Uterus (tissue), 4 donors: ENCODE data around the gene KCNA10. TPM values are rescaled to one million over a fixed set of nuclear protein-coding genes. Genes with fewer than 3 reads are reported as not detected.

ENCODE experiments used
- DNase-seq, 2 donors: peaks; one replicate each; pipeline ENCODE4 v3.0.0-alpha.2; 2019 to 2020
- H3K27ac ChIP-seq, 2 donors: fragments of 200-600 bp; sonication (generic); 1 replicate in 1 of 2; 2 replicates in 1 of 2; pipeline ENCODE4 v1.5.1; 2016 to 2018
- H3K27me3 ChIP-seq, 2 donors: fragments of 200-600 bp; sonication (generic); one replicate each; pipeline ENCODE4 v1.5.1; 2018 to 2019; ENCODE audit warnings: control low read depth in 1 of 2
- H3K36me3 ChIP-seq, 2 donors: fragments of 200-600 bp; sonication (generic); one replicate each; pipeline ENCODE4 v1.5.1; 2019; ENCODE audit warnings: control low read depth in 1 of 2
- H3K4me1 ChIP-seq, 2 donors: fragments of 200-600 bp; sonication (generic); one replicate each; pipeline ENCODE4 v1.5.1; 2018 to 2019; ENCODE audit warnings: control low read depth in 1 of 2
- H3K4me3 ChIP-seq, 2 donors: fragments of 200-600 bp; sonication (generic); 1 replicate in 1 of 2; 2 replicates in 1 of 2; pipeline ENCODE4 v1.5.1; 2018 to 2019; ENCODE audit warnings: mild to moderate bottlenecking in 1 of 2
- H3K9me3 ChIP-seq, 2 donors: fragments of 200-600 bp; sonication (generic); one replicate each; pipeline ENCODE4 v1.5.1; 2019; ENCODE audit warnings: control low read depth in 1 of 2
- CTCF ChIP-seq, 4 experiments: fragments of 200-600 bp in 2 of 4; fragments of 450-650 bp in 2 of 4; sonication (generic) in 2 of 4; IDR thresholded peaks; one replicate each; pipeline ENCODE4 v1.5.1; 2016 to 2019; ENCODE audit warnings: antibody characterized with exemption in 4 of 4, mild to moderate bottlenecking in 2 of 4, moderate library complexity in 1 of 4
- POLR2A ChIP-seq, 2 donors: fragments of 450-650 bp; IDR thresholded peaks; one replicate each; pipeline ENCODE4 v1.6.1; 2016; ENCODE audit warnings: antibody characterized with exemption in 2 of 2, mild to moderate bottlenecking in 1 of 2, moderate library complexity in 1 of 2
- intact Hi-C: fragments of 100-400 bp; cut with DNase I; formaldehyde crosslinking; loops from one replicate; pipeline ENCODE4 v1.15.1; 2023; ENCODE audit warnings: low total_unique reads
- total RNA-seq, 4 donors: library from RNA; depleted of rRNA in 3 of 4; stranded (reverse); fragments of >200 nt in 3 of 4; gene quantifications; one replicate each; pipeline versions ENCODE4 v1.1.0 to v1.2.4, GENCODE V29; 2014 to 2023
- donor health status: DM: yes; HTN: yes; CAD: no.

Gene KCNA10
- total RNA-seq, 4 donors from 2014 or later: not detected

GRCh38 chr1:110502402-110503151 lies 16.4 kb downstream of the KCNA10 start:
- DNase-seq: no peak
- no peak overlapping the region for H3K4me3 ChIP-seq
- no peak overlapping the region for H3K27ac ChIP-seq
- H3K4me1 ChIP-seq: no peaks in the 10 kb centered on the region
- intact Hi-C loops: no loop called here
- H3K36me3 ChIP-seq: no peaks in the 10 kb centered on the region
- no peak for TF ChIP-seq CTCF (IDR thresholded peaks at IDR 0.05)
- H3K9me3 ChIP-seq: no peaks in the 10 kb centered on the region
- H3K27me3 ChIP-seq: no peaks in the 10 kb centered on the region

GRCh38 chr1:110501488-110502132 lies 17.4 kb downstream of the KCNA10 start:
- H3K9me3 ChIP-seq: no peaks in the 10 kb centered on the region
- no peaks in the 10 kb centered on the region for H3K27me3 ChIP-seq
- no peak for TF ChIP-seq CTCF (IDR thresholded peaks at IDR 0.05)
- no peak for TF ChIP-seq POLR2A (IDR thresholded peaks at IDR 0.05)
- H3K4me1 ChIP-seq: no peaks in the 10 kb centered on the region
- no peak overlapping the region for H3K27ac ChIP-seq
- no peak for DNase-seq
- no peak overlapping the region for H3K4me3 ChIP-seq
- H3K36me3 ChIP-seq: no peaks in the 10 kb centered on the region
- intact Hi-C loops: no loop called here

GRCh38 chr1:110498270-110498669 lies 20.7 kb downstream of the KCNA10 start:
- Histone ChIP-seq H3K36me3 (no peaks in the 10 kb centered on the region), H3K4me3 (no peak overlapping the region), H3K4me1 (no peaks in the 10 kb centered on the region), H3K9me3 (no peaks in the 10 kb centered on the region), H3K27ac (no peak overlapping the region), H3K27me3 (no peaks in the 10 kb centered on the region)
- no peak for DNase-seq
- TF ChIP-seq CTCF (IDR thresholded peaks at IDR 0.05) (no peak), POLR2A (IDR thresholded peaks at IDR 0.05) (no peak)
- intact Hi-C loops: no loop called here

GRCh38 chr1:110495926-110496600 lies 22.9 kb downstream of the KCNA10 start:
- Histone ChIP-seq H3K27me3 (no peaks in the 10 kb centered on the region), H3K36me3 (no peaks in the 10 kb centered on the region), H3K4me1 (no peaks in the 10 kb centered on the region), H3K4me3 (no peak overlapping the region), H3K9me3 (no peaks in the 10 kb centered on the region), H3K27ac (no peak overlapping the region)
- intact Hi-C loops: no loop called here
- DNase-seq: peak; percentile 39 to 41
- TF ChIP-seq CTCF (IDR thresholded peaks at IDR 0.05) (peak; percentile 38 to 62 (median 48)), POLR2A (IDR thresholded peaks at IDR 0.05) (no peak)
